ENCODE data around the gene MIEN1. TPM values are rescaled to one million over a fixed set of nuclear protein-coding genes. Genes with fewer than 3 reads are reported as not detected.

The MIEN1 gene
- total and polyA plus RNA-seq, 2 of the 13 experiments (the other 11 are each of a cell fraction or from before 2014, with no cell fraction given) = 40.6 to 56.6 TPM

DNA sequence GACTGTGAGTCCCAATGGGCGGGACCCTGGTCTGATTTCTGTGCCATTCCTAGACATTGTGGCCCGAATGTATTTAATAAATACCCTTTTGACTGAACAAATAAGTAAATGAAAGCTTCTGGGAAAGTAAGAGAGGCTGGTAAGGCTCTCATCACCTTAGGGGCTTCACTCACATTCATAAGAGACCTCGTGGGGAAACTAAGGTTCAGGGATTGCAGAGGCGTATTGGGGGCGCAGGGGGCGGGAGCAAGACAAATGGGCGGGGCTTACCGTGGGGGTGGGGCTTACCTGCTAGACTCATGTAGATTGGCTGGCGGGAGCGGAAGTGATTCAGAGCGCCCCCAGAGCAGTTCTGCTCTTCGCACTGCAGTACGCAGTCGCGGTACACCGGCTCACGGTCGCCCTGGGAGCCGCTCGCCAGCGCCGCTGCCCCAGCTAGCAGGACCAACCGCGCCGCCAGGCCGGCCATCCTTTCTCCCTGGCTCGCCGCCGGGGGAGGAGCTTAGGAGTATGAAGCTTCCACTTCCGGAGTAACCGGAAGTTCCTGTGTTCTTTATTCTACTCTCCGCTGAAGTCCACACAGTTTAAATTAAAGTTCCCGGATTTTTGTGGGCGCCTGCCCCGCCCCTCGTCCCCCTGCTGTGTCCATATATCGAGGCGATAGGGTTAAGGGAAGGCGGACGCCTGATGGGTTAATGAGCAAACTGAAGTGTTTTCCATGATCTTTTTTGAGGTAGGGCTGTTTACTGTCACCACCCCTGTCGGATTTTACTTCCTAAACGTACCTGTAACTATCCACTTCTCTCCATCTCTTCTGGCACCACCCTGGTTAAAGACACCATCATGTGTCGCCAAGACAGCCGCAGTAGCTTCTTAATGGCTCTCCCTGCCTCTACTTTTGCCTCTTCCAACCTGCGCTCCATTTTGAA lies 42.5 kb downstream of the MIEN1 start, which contains the start of gene PGAP3 (continued):
- TF ChIP-seq ZNF672 (CRISPR knock-in tag; IDR thresholded peaks at IDR 0.05) (no peak), ZNF7 (CRISPR knock-in tag; IDR thresholded peaks at IDR 0.05) (peak; percentile 14; the same call in 1 of the 2 replicates), ATF7 (IDR thresholded peaks at IDR 0.05) (no peak), ATF7 (CRISPR knock-in tag; IDR thresholded peaks at IDR 0.05) (no peak), SMAD1 (CRISPR knock-in tag; IDR thresholded peaks at IDR 0.05; ENCODE audit: borderline replicate concordance, low read depth) (0 out of 2 replicates have a peak, but pooled peaks have one; percentile 33), NONO (IDR thresholded peaks at IDR 0.05) (no peak), NONO (CRISPR knock-in tag; conservative IDR thresholded peaks at IDR 0.05) (peak; percentile 77; the same call in 1 of the 2 replicates), YEATS4 (CRISPR knock-in tag; IDR thresholded peaks at IDR 0.05; ENCODE audit: borderline replicate concordance) (peak; percentile 55; the same call in 1 of the 2 replicates), ISX (CRISPR knock-in tag; conservative IDR thresholded peaks at IDR 0.05) (no peak), SALL2 (CRISPR knock-in tag; IDR thresholded peaks at IDR 0.05) (no peak), ZNF83 (CRISPR knock-in tag; IDR thresholded peaks at IDR 0.05; ENCODE audit: borderline replicate concordance) (0 out of 2 replicates have a peak, but pooled peaks have one; percentile 16)
- TF ChIP-seq, protein P1, sequence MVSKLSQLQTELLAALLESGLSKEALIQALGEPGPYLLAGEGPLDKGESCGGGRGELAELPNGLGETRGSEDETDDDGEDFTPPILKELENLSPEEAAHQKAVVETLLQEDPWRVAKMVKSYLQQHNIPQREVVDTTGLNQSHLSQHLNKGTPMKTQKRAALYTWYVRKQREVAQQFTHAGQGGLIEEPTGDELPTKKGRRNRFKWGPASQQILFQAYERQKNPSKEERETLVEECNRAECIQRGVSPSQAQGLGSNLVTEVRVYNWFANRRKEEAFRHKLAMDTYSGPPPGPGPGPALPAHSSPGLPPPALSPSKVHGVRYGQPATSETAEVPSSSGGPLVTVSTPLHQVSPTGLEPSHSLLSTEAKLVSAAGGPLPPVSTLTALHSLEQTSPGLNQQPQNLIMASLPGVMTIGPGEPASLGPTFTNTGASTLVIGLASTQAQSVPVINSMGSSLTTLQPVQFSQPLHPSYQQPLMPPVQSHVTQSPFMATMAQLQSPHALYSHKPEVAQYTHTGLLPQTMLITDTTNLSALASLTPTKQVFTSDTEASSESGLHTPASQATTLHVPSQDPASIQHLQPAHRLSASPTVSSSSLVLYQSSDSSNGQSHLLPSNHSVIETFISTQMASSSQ (IDR thresholded peaks at IDR 0.05; ENCODE audit: low read depth) = no peak; the same call in none of the 2 replicates
- TF ChIP-seq, protein P1 (CRISPR knock-in tag; IDR thresholded peaks at IDR 0.05; ENCODE audit: borderline replicate concordance) = peak; percentile 58; the same call in 1 of the 2 replicates
- TF ChIP-seq, protein P2, sequence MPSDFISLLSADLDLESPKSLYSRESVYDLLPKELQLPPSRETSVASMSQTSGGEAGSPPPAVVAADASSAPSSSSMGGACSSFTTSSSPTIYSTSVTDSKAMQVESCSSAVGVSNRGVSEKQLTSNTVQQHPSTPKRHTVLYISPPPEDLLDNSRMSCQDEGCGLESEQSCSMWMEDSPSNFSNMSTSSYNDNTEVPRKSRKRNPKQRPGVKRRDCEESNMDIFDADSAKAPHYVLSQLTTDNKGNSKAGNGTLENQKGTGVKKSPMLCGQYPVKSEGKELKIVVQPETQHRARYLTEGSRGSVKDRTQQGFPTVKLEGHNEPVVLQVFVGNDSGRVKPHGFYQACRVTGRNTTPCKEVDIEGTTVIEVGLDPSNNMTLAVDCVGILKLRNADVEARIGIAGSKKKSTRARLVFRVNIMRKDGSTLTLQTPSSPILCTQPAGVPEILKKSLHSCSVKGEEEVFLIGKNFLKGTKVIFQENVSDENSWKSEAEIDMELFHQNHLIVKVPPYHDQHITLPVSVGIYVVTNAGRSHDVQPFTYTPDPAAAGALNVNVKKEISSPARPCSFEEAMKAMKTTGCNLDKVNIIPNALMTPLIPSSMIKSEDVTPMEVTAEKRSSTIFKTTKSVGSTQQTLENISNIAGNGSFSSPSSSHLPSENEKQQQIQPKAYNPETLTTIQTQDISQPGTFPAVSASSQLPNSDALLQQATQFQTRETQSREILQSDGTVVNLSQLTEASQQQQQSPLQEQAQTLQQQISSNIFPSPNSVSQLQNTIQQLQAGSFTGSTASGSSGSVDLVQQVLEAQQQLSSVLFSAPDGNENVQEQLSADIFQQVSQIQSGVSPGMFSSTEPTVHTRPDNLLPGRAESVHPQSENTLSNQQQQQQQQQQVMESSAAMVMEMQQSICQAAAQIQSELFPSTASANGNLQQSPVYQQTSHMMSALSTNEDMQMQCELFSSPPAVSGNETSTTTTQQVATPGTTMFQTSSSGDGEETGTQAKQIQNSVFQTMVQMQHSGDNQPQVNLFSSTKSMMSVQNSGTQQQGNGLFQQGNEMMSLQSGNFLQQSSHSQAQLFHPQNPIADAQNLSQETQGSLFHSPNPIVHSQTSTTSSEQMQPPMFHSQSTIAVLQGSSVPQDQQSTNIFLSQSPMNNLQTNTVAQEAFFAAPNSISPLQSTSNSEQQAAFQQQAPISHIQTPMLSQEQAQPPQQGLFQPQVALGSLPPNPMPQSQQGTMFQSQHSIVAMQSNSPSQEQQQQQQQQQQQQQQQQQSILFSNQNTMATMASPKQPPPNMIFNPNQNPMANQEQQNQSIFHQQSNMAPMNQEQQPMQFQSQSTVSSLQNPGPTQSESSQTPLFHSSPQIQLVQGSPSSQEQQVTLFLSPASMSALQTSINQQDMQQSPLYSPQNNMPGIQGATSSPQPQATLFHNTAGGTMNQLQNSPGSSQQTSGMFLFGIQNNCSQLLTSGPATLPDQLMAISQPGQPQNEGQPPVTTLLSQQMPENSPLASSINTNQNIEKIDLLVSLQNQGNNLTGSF (CRISPR knock-in tag; IDR thresholded peaks at IDR 0.05) = peak; percentile 70; the same call in 1 of the 2 replicates
- TF ChIP-seq, protein P3, sequence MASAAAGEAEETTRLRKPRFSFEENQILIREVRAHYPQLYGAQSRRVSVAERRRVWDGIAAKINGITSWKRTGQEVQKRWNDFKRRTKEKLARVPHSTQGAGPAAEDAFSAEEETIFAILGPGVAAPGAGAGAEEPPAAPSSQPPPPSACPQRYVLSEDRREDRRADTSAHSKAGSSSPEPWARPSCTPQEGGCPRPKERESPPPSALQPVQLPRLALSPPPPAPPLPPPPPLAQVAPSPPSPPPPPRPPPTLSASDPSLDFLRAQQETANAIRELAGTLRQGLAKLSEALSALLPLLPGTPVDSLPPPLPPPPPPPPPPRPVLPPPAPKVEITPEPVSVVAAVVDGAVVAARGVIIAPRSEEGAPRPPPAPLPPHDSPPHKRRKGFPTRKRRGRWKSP (CRISPR knock-in tag; IDR thresholded peaks at IDR 0.05) = peak; percentile 12; the same call in 1 of the 2 replicates
- TF ChIP-seq, protein P4, sequence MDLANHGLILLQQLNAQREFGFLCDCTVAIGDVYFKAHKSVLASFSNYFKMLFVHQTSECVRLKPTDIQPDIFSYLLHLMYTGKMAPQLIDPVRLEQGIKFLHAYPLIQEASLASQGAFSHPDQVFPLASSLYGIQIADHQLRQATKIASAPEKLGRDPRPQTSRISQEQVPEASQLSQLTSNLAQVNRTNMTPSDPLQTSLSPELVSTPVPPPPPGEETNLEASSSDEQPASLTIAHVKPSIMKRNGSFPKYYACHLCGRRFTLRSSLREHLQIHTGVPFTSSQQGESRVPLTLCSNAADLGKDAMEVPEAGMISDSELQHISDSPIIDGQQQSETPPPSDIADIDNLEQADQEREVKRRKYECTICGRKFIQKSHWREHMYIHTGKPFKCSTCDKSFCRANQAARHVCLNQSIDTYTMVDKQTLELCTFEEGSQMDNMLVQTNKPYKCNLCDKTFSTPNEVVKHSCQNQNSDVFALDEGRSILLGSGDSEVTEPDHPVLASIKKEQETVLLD (CRISPR knock-in tag; IDR thresholded peaks at IDR 0.05; ENCODE audit: low read depth) = peak; percentile 98

Measured in HepG2 (cell line).